ENCODE data around the gene BTBD7.

The BTBD7 gene

DNA sequence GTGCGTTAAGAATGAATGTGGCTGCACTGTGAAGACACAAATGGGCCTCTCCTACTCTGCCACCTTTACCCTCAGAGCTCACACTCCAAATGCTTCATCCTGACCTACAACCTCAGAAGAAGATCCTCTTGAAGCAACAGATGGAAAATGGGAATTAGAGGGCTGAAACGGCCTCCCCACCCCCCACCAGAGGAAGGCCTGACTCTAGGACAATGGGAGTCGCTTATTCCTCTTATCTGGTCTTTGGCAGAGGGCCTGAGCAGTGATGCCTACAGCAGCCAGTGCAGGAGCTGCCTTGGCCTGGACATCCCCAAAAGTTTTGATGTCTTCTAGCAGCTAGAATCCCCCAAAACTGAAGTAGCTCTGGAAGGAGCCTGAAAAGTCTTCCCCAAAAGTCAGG, 29.2 kb downstream of the BTBD7 start:
- TF ChIP-seq, protein P1, sequence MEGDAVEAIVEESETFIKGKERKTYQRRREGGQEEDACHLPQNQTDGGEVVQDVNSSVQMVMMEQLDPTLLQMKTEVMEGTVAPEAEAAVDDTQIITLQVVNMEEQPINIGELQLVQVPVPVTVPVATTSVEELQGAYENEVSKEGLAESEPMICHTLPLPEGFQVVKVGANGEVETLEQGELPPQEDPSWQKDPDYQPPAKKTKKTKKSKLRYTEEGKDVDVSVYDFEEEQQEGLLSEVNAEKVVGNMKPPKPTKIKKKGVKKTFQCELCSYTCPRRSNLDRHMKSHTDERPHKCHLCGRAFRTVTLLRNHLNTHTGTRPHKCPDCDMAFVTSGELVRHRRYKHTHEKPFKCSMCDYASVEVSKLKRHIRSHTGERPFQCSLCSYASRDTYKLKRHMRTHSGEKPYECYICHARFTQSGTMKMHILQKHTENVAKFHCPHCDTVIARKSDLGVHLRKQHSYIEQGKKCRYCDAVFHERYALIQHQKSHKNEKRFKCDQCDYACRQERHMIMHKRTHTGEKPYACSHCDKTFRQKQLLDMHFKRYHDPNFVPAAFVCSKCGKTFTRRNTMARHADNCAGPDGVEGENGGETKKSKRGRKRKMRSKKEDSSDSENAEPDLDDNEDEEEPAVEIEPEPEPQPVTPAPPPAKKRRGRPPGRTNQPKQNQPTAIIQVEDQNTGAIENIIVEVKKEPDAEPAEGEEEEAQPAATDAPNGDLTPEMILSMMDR (conservative IDR thresholded peaks at IDR 0.05; ENCODE audit: low read length): no peak
- DNase-seq (ENCODE audit: low read depth): no peak
- H3K4me3 ChIP-seq (ENCODE audit: low read length): no peak overlapping the region

DNA sequence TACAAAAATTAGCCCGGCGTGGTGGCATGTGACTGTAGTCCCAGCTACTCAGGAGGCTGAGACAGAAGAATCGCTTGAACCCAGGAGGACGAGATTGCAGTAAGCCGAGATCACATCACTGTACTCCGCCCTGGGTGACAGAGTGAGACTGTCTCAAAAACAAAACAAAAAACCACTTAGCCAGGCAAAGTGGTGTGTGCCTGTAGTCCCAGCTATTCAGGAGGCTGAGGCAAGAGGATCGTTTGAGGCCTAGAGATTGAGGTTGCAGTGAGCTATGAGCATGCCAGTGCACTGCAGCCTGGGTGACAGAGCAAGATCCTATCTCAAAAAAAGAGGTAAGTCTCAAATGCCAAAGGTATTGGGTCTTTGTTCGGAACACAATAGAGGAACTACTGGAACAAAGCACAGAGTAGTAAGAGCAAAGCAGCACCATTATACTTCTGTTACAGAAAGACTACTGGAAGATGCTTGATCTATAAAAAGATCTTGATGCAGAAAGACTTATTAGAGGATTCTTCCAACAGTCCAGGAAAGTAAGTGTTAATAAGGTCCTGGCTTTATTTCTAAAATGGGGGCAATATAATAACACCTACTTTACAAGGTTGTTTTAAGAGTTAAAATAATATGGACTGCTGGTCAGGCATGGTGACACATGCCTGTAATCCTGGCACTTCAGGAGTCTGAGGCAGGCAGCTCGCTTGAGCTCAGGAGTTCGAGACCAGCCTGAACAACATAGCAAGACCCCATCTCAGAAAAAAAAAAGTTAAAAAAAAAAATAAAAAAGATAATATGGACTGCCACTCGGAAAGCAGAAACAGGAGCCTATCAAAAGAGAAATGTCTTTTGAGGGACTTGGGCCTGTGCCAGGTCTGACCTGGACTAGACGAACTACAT, 29.9 kb downstream of the BTBD7 start:
- TF ChIP-seq, protein P1 (conservative IDR thresholded peaks at IDR 0.05; ENCODE audit: low read length): no peak
- no peak overlapping the region for H3K4me3 ChIP-seq (ENCODE audit: low read length)
- DNase-seq (ENCODE audit: low read depth): no peak

DNA sequence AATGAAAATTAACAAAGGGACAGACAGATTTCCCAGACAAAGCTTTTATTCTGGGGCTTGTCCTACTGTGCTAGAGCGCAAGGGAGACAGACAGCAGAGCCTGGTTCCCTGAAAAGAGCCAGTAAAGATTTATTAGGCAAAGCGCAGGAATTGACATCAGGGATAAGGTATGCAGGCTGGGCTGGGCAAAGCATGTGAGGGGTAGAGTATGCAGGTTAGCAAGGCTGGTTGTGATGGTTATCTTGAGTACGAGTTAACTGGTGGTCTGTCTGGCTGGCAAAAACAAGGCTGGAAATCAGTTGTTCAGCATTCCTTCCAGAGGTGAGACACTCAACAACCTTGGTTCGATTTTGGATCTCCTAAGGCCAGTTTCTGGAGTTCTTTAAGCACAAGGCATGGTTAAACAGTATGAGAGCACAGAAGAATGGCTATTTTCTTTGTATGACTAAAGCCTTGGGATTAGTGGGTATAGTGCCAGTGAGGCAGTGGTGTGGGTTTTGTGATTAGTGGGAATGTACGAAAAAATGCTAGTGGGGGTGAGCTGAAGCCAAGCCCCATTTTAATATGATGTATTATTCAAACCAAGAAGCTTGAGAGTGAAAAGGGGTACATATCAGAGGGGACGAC, 30.9 kb downstream of the BTBD7 start:
- H3K4me3 ChIP-seq (ENCODE audit: low read length): no peak overlapping the region
- TF ChIP-seq, protein P1 (conservative IDR thresholded peaks at IDR 0.05; ENCODE audit: low read length): no peak
- peak; percentile 31 for DNase-seq (ENCODE audit: low read depth)

DNA sequence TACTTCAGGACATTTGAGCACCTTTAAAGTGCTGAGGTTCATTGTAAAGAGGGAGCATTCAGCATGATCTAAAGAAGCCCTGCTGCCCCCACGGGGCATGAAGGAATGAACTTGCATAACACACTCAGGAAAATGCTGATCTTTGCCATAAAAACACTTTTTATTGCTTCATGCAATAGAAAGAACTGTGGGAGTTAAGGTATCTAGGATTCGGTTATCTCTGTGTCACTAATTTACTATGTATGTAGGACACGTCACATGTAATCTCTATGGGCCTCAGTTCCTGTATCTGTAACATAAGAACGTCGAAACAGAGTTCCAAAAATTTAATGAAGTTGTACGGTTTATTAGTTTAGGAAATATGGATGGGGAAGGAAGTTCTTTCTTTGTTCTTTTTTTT, 33.0 kb downstream of the BTBD7 start:
- TF ChIP-seq, protein P1 (conservative IDR thresholded peaks at IDR 0.05; ENCODE audit: low read length): no peak
- H3K4me3 ChIP-seq (ENCODE audit: low read length): no peak overlapping the region
- DNase-seq (ENCODE audit: low read depth): peak; percentile 7

DNA sequence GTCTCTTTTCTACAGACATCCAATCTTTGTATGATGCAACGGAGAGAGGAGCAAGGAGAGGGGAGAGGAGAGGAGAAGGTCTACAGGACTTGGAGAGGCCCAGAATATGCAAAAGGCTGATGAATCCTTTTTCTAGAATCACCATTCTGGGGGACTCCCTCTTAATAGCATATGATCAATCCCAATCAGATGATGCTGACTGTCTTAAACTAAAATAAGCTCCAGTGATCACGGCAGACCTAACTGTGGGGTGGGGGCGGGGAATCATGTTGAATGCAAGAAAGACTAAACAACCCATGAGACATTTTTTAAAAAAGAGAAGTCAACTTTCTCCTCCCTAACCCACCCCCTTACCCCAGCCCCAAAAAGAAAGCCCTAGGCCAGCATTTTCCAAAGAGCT, 33.4 kb downstream of the BTBD7 start:
- TF ChIP-seq, protein P1 (conservative IDR thresholded peaks at IDR 0.05; ENCODE audit: low read length): no peak
- no peak for DNase-seq (ENCODE audit: low read depth)
- H3K4me3 ChIP-seq (ENCODE audit: low read length): no peak overlapping the region

DNA sequence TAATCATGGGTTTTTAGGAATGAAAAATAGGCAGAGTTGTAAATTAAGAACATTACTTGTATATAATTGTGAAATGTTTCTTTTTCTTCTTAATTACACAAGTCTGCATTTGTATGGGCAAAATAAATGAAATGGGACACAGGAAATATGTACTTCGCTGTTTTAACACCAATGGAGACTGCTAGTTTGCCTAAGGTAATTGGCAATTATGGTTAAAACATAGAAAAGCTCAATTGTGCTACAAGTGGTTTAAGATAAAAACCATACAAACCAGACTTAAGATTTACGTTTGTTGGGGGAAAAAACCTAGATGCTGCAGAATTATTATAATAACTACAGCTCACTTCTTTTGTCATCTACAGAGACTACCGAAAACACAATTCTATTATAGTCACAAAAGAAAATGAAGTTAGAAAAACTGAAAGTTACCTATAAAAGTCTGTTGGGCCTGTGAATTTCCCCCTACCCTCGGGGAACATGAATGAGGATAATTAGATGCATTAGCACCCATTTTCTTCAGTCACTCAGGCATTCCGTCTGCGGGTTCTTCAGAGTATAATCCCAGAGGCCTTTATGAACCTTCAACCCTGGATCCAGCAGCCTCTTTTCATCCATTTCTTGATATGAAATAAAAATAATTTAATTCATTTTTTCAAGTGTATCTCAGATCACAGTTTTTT, 37.2 kb downstream of the BTBD7 start:
- no peak overlapping the region for H3K4me3 ChIP-seq (ENCODE audit: low read length)
- no peak for DNase-seq (ENCODE audit: low read depth)
- TF ChIP-seq, protein P1 (conservative IDR thresholded peaks at IDR 0.05; ENCODE audit: low read length): no peak
